PFSK-1 (cell line): ENCODE results near the gene CADM4.

Source experiments
- POLR2AphosphoS5 ChIP-seq: IDR thresholded peaks from 2 replicates; pipeline ENCODE4 v1.6.1; 2012; ENCODE audit warnings: low read depth, mild to moderate bottlenecking, control low read depth, low read length, moderate library complexity
- SIN3A ChIP-seq: IDR thresholded peaks from 2 replicates; pipeline ENCODE4 v1.6.1; 2012; ENCODE audit warnings: mild to moderate bottlenecking, low read length, moderate library complexity, borderline replicate concordance; ENCODE audit not compliant: insufficient read depth
- TF ChIP-seq, protein P1 (sequence below), 2 experiments: IDR thresholded peaks; 2 replicates each; pipeline versions ENCODE4 v1.6.1 to v1.8.0; 2011 to 2012; ENCODE audit warnings: low read depth in 2 of 2, low read length in 2 of 2, control low read depth in 1 of 2, inconsistent platforms in 1 of 2, mild to moderate bottlenecking in 1 of 2, moderate library complexity in 1 of 2; ENCODE audit not compliant: insufficient read depth in 1 of 2

DNA sequence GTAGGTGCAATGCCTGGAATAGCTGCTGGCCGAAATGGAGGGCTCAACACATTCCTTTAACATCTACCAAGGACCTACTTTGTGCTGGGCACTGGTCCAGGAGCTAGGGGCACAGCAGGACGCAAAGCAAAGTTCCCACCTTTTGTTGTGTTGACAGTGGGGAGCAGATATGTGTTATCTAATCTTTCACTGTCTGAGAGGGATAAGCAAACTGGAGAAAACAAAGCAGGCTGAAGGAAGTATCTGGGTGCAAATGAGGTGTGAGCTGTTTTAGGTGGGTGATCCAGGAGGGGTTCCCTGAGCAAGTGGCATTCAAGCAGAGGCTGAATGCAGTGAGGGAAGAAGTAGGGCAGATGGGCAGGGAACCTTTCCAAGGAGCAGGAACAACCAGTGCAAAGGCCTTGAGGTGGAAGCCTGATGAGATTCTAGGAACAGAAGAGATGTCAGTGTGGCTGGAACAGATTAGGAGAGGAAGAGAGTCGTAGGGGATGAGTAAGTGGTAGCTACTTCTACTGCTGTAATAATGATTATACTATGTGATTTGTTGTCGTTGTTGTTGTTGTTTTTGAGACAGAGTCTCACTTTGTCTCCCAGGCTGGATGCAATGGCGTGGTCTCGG, 32.5 kb upstream of the CADM4 start:
- TF ChIP-seq SIN3A: no peak
- TF ChIP-seq, protein P1, sequence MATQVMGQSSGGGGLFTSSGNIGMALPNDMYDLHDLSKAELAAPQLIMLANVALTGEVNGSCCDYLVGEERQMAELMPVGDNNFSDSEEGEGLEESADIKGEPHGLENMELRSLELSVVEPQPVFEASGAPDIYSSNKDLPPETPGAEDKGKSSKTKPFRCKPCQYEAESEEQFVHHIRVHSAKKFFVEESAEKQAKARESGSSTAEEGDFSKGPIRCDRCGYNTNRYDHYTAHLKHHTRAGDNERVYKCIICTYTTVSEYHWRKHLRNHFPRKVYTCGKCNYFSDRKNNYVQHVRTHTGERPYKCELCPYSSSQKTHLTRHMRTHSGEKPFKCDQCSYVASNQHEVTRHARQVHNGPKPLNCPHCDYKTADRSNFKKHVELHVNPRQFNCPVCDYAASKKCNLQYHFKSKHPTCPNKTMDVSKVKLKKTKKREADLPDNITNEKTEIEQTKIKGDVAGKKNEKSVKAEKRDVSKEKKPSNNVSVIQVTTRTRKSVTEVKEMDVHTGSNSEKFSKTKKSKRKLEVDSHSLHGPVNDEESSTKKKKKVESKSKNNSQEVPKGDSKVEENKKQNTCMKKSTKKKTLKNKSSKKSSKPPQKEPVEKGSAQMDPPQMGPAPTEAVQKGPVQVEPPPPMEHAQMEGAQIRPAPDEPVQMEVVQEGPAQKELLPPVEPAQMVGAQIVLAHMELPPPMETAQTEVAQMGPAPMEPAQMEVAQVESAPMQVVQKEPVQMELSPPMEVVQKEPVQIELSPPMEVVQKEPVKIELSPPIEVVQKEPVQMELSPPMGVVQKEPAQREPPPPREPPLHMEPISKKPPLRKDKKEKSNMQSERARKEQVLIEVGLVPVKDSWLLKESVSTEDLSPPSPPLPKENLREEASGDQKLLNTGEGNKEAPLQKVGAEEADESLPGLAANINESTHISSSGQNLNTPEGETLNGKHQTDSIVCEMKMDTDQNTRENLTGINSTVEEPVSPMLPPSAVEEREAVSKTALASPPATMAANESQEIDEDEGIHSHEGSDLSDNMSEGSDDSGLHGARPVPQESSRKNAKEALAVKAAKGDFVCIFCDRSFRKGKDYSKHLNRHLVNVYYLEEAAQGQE (IDR thresholded peaks at IDR 0.05; ENCODE audit: insufficient read depth in 1 of 2, low read depth in 2 of 2, low read length in 2 of 2): no peak
- no peak for TF ChIP-seq POLR2AphosphoS5
